EL (cell line): ENCODE measurements around the gene OTOG.

Experiments
- DNase-seq: peaks from one replicate; pipeline ENCODE4 v3.0.0-alpha.2; 2016

OTOG gene

DNA sequence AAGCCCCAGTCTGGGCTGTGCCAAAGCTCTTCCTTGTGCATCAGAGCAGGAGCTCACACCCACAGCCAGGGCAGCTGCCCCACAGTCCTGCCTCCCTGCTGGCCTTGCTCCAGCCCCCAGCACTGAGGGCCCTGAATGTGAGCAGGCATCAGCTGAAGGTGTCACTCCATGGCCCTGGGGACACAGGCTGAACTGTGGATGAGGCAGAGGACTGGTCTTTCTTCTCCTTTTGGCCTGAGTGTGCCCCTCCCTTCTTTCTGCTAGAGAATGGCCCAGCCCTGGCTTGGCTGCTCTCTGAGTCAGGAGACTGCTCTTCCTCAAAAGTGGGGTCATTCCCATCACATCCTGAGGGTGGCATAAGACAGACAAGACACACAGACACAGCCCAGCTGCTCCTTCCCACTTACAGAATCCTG lies 16.2 kb downstream of the OTOG start:
- peak; percentile 22 for DNase-seq

DNA sequence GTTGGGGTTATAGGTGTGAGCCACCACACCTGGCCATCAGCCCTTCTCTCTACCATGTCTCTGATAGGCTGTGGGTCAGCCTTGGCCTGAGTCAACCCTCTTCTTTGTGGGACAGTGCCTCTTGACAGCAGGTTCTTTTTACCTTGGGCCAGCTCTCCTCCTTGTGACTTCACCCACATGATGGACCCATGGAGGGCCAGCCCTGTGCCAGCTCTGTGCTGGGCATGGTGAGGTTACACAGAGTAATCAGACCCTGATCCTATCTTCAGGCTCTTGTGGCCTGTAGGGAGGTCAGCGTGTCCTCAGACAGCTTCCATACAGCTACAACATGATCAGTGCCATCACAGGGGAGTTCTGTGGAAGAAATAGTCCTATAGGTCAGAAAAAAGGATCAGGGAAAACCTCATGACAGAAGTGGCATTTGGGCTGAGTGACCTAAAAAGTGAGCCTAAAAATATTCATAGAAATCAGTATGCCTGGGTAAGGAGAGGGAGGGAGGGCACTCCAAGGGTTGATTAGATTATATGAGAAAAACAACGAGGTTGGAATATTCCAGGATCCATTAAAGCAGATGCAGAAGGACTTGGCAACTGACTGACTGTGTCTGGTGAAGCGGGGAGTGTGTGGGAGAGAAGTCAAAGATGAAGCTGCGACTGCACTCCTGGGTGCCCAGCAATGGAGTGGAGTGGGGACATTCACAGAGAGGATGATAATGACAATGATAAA lies 17.1 kb downstream of the OTOG start:
- no peak for DNase-seq

DNA sequence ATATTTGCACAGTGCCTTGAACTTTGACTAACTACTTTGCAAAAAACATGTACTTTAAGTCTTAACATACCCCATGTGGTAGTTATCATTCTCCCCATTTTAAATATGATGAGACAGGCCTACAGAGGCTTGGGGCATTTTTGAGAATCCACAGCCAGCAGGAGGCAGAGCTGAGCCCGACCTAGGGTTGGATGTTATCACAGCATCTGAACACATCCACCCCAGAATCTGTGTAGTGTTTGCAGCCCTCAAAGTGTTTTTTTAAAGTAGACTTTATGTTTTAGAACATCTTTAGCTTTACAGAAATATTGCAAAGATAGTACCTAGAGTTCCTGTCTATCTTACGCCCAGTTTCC lies 17.6 kb downstream of the OTOG start:
- no peak for DNase-seq

DNA sequence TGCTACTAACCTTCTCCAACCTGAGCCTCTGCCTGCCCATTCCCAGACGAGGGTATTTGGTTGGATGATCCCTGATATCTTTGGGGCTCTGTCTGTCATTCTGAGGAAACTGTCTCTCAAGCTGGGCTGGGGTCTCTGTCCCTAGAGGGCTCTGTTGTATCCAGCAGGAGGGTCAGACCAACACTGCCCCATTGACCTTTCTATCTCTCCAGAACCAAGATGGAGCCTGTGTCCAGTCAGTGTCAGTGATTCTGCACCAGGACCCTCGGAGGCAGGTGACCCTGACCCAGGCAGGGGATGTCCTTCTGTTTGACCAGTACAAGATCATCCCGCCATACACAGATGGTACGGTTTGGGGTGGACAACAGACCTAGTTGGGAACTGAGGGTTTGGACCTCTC lies 21.9 kb downstream of the OTOG start:
- no peak for DNase-seq

DNA sequence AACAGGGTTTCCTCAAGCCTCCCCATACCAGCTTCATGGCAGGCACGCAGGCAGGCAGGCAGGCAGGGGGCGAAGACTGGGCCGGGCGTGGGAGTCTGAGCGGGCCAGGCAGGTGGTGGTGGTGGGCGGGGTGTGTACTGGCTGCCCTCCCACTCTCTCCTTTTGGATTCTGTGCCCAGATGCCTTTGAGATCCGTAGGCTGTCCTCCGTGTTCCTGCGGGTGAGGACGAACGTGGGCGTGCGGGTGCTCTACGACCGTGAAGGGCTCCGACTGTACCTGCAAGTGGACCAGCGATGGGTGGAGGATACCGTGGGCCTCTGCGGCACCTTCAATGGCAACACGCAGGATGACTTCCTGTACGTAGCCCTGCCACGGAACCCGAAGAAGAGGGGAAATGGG lies 23.0 kb downstream of the OTOG start:
- DNase-seq: no peak

DNA sequence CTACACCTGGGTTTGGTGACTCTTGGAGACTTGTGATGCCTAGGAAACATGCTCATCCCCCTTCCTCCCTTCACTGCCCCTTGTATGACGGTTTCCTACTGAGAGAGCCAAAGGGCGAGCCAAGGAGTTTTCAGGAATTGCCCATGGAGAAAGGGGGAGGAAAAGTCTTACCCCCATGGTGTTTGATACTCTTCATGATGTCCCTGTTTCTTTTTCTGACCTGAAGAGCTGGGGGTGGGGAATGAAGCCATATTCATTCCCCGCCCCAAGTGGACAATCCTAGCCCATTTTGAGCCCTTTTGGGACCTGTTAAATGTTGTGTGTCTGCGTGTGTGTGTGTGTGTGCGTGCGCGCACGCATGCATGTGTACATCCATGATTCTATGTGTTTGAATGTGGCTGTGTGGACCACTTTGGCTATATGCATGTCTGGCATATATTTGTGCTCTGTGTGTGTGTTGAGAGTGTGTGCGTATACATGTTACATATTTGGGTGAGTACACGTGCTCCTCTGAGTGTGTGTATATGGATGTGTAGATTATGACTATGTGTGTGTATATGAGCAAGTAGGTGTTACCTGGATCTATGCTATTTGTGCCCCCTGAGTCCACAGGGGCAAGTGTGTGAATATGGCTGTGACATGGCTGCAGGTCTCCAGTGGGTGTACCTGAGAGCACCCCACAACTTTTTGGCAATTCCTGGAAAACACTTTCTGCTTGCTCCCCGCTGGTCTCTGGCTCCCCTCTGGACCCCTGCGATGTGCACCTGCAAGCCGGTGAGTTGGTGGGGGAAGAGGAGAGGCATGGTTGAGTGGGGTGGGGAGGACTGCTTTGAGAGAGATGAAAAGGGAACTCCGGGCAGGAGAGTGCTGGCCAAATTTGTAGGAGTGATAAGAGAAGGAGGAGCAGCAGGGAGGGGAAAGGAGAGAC lies 24.6 kb downstream of the OTOG start:
- DNase-seq: no peak

DNA sequence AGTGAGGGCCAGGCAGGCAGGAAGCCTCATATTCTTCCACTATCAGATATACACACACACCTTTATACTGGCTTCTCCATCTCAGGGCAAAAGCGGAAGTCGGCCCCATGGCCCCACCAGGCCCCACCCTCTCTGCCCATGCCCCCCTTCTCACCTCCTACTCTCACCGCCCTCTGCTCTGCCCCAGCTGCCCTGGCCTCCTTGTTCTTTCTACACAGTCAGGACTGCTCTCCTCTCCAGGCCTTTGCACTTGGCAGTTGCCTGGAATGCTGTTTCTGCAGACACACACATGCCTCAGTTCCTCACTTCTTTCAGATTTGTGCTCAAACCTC lies 25.3 kb downstream of the OTOG start:
- no peak for DNase-seq

DNA sequence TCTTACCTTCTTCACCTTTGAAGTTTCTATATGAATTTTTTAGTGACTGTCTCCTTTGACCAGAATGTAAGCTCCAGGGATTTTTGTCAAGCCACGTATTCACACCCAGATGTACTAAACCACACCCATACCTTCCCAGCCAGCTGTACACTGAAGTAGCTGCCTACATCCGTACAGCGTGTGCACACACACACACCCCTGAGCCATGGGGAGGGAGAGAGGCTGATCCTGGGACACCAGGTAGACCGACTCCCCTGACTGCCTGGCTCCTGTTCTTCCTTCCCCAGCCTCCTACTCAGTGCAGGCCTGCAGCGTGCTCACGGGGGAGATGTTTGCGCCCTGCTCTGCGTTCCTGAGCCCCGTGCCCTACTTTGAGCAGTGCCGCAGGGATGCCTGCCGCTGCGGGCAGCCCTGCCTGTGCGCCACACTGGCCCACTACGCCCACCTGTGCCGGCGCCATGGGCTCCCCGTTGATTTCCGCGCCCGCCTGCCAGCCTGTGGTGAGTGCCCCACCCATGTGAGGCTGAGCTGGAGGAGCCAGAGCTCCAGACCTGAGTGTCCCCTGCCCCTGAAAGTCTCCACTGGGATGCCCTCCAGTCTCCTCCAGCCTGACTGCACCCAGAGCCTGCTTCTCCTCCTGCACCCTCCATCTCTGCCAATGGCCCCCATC lies 25.9 kb downstream of the OTOG start:
- no peak for DNase-seq

DNA sequence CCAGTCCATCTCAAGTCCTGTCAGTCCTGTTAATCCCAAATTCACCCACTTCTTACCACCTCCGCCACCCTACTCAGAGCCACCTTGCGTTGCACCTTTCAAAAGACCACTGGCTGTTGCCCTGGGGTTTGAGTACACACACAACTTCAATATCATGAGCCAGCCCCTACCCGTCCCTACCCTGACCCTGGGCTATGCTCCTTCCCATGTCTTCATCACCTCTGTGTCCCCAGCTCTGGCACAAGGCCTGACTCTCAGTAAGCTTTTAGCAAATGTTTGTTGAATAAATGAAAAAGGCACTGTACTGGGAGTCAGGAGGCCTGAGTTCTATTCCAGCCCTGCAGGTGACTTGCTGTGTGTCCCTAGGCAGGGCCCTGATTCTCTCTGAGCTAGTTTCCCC lies 26.5 kb downstream of the OTOG start:
- no peak for DNase-seq

DNA sequence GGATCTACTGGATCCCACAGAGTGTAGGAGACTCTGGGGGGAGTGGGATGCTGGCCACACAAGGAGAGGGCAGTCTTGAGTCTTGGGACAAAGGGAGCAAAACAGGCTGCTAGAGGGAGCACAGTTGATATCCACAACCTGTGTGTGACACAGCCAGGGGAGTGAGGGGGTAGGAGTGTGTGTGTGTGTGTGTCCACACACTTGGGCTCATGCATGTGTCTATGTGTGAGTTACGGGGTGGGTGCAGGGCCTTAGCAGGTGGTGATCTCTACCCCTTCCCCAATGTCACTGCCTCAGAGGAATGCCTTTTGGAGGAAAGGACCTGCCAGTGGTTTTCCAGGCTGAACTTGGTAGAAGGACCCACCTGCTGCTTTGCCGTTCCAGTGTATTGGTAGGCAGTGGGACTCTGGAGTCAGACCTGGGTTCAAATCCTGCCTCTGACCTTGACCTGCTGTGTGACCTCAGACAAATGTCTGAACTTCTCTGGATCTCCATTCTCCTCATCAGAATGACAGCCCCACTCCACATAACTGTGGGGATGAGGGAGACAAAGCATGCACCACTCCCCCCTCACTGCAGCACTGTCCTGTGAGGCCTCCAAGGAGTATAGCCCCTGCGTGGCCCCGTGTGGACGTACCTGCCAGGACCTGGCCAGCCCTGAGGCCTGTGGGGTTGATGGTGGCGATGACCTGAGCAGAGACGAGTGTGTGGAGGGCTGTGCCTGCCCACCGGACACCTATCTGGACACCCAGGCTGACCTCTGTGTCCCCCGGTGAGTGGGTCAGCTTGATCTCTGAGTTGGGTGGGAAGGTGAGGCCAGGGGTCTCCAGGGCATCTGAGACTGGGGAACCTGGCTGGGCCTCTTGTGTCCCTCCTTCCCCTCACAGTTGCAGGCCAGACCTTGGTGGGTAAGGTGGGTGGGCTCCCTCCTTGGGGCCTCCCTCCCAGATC lies 27.4 kb downstream of the OTOG start:
- no peak for DNase-seq

DNA sequence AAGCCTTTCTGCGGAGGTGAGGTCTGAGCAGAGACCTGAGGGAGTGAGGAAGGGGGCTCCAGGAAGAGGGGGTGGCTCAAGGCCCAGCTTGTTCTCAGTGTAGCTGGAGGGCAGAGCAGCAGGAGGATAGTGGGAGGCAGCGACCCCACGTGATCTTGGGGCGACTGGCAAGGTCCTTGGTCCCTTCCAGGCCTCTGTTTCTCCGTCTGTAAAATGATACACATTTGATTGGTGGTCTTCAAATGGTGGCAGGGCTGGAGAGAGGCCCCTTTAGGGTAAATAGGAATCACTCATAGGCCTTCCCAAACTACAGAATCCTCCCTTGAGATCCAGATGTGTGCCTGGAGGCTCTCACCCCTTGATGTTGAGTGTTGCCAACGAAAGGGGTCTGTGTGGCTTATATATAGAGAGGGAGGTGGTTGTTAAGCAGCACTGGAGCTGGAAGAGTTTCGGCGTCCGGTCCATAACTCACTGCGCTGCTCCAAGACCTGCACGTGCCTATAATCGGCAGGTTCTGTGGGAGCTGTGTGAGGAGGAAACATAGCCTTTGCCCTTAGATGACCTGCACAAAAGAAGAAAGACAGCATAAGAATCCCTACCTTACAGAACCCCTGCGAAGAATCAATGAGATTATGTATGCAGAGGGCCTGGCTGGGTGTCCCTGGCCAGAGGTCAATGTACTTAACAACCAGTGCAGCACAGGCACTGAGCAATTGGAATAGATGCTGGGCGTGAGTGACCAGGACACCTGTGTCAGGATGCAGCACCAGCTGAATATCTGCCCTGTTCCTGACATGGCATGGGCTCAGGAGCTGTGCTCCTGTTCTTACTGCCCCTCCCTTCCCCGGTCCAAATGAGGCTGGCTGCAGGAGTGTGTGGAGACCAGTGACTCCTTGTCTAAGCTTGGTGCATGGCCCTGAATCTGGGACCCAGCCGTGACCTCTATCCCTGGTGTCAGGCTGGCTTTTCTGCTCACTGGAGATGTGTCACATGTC lies 28.7 kb downstream of the OTOG start:
- DNase-seq: no peak

DNA sequence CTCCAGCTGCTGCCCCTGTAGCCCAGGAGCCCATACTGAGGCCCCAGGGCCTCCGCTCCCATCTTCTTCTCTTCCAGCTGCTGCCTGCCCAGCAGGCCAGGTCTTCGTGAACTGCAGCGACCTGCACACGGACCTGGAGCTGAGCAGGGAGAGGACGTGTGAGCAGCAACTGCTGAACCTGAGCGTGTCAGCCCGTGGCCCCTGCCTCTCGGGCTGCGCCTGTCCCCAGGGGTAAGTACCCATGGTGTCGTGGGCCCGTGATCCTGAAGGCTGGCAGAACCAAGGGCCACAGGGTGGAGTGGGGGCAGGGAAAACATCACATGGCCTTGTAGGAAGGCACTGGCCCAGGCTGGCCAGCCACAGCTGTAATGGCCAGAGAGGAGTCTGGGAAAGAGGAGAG lies 31.2 kb downstream of the OTOG start:
- DNase-seq: no peak

DNA sequence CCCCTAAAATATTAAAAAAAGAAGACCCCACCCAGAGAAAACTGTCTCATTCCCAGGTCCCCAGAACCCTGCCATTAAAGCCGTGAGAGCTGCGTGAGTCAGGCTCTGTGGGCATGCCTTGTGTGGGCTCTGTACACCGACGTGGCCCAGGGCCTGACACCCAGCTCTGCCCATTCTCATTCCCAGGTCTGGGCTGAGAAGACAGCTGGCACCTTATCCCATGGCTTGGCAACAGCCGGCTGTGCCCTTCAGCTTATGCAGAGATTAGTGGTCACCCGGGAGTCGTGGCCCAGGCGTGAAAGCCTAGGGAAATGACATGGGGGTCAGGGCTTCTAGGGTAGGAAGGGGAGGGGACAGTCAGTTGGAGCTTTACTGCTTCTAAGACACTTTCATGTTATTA lies 31.9 kb downstream of the OTOG start:
- DNase-seq: no peak

DNA sequence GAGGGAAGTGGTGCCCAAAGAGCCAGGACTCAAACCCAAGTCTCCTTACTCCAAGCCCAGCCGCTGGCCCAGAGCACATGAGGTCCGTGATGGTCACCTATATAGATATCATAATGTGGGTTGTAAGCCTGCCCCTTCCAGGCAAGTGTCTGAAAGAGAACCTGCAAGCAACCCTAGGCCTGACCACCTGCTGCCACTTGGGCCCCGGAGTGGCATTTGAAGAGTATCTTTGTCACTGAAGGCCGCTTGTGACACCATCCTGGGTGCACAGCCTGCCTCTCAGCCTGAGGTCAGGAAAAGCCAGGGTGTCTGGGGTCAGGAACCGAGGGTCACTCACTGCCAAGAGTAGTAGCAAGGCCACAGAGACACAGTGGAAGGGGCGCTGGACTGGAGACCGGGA lies 32.4 kb downstream of the OTOG start:
- DNase-seq: no peak

DNA sequence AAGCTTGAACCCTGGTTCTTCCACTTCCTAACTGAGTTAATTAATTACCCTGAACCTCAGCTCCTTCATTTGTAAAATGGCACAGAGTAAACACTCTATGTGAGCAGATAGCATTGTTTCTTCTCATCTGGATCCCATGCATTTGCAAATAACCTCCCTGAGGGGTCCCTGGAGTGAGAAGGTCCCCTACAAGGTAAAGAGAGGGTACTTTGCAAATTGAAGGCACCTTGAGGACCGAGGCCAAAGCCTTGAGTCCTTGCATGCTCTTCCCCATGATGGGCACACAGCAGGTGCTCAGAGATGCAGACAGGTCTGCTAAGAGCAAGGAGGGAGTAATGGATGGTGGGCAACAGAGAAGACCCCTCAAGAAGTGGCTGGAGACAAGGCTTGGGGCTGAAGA lies 33.2 kb downstream of the OTOG start:
- no peak for DNase-seq

DNA sequence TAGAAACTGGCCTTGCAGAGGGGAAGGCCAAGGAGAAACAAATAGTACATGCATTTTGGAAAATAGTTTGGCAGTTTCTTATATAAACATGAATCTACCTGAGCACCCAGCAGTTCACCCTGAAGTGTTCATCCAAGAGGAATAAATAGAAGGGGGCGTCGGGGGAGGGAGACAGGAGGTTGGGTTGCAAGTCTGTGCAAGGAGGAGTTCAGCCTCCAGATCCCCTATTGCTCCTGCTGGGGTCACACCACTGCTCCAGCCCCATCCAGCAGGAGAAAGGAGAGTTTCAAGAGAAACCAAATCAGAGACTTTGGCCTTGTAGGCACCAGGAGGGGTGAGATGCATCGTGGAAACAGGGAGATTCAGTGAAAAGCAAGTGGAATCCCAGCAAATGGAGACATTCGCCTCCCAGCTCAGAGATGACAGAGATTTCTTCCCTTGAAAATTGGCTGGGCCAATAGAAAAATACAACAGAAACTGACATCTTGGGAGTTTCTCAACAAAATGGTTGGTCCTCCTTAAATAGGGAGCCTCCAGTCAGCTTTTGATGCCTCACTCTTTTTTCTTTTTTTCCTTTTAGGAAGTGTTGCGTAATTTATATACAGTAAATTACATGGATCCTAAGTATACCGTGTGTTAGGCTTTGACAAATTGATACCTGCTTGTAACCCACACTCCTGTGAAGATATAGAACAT lies 34.1 kb downstream of the OTOG start:
- no peak for DNase-seq

DNA sequence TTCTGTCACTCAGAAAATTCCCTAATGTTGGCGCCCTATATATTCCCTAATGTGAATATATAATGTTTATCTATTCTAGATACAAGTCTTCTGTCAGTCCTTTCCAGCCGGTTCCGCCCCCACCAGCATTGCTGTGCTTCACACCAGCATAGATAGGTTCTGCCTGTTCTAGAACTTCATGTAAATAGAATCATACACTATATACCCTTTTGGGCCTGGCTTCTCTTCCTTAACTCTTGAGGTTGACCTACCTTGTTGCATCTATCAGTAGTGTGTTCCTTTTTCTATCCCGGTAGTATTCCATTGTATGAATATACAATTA lies 34.6 kb downstream of the OTOG start:
- no peak for DNase-seq

DNA sequence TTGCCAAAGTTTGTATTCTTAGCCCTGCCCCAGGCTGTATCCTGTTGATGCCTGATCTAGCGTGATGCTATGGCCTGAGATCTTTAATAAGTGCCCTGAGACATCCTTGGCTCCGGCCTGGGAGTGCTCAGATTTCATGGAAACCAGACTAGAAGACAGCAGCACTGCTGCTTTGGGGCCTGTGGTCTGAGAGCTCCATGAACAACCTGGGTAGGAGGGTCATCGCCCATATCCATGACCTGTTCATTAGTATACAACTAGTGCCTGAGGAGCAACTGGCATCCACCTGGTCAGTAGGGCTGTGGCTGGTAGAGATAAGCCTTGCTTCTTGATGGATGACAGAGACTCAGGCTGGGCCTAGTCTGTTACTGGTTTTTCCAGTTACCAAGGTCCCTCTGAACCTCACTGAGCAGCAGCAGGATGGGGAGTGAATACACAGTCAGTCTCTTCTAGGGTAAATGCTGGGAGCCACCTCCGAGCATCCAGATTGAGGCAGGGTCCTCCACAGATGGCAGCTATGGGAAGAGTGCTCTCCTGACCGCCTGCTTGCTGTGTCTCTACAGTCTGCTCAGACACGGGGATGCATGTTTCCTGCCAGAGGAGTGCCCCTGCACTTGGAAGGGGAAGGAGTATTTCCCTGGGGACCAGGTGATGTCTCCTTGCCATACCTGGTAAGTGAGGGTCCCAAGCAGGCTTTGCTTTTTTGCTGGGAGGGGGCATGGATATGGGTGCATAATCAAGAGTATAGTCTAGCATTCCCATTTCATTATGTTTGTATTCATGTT lies 39.0 kb downstream of the OTOG start:
- DNase-seq: no peak

DNA sequence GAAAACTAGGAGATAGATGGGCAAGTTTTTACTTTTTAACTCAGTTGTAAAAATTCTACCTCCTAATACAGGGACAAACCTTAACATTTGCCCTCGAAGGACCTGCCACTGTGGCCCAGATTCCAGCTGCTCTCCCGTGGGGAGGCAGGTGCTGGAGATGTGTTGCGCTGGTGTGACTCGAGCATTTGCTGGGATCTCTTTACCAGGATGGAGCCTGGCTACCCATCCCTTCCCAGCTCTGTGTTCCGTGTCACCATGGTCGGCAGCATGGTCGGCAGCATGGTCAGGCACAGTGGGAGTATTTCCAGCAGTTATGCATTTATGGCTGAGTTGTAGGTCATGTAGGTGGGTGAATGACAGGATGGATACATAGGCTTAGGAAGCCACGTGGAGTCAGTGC lies 41.1 kb downstream of the OTOG start:
- no peak for DNase-seq

DNA sequence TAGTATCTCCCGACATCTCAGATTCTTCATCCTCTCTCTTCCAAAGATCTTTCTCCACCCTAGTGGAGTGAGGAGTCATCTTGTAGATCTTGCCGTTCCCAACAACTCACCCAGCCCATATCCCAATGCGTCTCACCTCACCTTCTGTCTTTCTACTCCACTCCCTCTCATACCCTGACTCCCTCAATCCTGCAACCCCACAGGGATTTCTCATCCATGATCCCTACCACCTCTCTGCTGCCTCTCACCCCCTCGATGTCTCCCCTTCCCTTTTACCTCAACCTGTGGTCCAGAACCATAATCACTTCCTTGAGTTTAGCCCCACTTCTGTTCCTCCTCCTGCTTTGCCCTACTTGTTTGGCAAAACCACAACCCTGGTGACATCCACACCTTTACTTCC lies 41.7 kb downstream of the OTOG start:
- DNase-seq: no peak
